NOMO-1 treated with DMSO at 0.1 percent for 48 hours (cell line): ENCODE data around the gene IGFBP5.
A peak's percentile ranks its signal among the peaks of the same experiment; 100 is the strongest.

Source experiments
- DNase-seq: peaks from one replicate; lab custom pipeline; 2025; ENCODE audit not compliant: unreplicated experiment; lab: John Stamatoyannopoulos, UW

IGFBP5 gene

DNA sequence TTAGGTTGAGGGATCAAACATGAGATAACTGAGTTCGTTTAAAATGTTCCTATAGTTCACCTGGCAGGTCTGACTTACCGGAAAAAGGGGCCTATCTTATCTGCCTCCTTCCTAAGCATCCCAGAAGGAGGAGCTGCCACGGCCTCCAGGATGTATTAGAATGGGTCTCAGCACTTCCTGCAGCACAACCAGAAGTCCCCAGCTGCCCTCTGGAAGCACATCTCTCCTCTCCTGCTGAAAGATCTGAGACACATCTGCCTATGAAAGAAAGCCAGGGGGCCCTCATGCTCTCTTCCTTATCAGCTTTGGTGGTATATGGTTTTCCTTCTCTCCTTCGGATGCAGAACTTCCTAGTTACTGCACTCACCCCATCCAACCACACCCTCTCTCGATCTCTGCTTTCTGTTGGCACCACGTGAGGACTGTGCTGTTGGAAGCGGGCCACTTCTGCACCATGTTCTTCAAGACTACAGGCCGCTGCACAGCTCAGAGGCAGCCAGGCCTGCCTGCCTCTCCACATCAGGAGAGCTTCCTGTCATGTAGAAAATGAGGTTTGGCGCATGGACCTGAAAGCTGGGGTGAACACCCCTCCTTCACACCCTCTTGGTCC, 6.5 kb downstream of the IGFBP5 start:
- DNase-seq = no peak

- no peak for DNase-seq
Observed at GRCh38 chr2:216687646-216688045, 7.7 kb downstream of the IGFBP5 start.

GRCh38 chr2:216687111-216687510, 8.2 kb downstream of the IGFBP5 start:
- DNase-seq = no peak

DNA sequence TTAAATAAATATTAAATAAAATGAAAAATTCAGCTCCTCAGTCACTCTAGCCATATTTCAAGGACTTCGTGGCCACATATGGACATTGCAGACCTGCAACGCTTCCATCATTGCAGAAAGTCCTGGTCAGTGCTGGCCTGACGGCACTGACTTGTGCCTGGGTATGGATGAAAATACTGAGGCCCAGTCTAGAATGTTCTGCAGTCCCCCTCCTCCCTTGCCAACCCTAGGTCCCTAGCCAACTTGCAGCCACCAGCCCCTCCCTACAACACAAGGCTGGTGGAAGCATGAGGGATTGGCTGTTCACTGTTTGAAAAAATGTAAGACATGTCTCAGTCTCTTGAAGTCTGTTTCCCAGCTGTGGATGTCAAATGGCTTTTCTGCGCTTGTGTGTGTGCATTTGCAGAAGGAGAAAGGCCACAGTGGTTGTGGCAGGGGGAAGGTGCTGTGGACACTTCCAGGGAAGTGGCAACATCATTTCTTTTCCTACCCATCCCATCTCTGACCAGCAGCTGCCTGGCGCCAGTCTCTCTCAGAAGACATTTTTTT, 9.9 kb downstream of the IGFBP5 start:
- DNase-seq = no peak

DNA sequence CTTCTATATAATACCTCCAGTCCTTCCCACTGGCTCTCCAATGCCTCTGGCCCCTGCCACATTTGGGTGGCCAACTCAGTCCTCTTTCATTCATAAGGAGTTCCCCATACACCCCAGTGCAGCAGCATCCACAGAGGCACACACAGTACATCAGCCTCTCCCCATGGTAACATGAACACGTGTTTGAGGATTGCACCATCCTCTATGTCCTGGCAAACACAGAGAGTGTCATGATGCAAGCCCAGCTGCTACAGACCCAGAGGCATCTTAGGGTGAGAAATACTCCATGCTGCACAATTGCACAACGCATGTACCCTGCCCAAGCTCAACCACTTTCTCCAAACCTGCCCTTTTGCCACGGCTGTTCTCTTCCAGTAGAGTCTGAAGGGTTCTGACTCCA, 11.5 kb downstream of the IGFBP5 start:
- DNase-seq = peak; percentile 89

- no peak for DNase-seq
Observed at GRCh38 chr2:216681683-216682082, 13.7 kb downstream of the IGFBP5 start.

DNA sequence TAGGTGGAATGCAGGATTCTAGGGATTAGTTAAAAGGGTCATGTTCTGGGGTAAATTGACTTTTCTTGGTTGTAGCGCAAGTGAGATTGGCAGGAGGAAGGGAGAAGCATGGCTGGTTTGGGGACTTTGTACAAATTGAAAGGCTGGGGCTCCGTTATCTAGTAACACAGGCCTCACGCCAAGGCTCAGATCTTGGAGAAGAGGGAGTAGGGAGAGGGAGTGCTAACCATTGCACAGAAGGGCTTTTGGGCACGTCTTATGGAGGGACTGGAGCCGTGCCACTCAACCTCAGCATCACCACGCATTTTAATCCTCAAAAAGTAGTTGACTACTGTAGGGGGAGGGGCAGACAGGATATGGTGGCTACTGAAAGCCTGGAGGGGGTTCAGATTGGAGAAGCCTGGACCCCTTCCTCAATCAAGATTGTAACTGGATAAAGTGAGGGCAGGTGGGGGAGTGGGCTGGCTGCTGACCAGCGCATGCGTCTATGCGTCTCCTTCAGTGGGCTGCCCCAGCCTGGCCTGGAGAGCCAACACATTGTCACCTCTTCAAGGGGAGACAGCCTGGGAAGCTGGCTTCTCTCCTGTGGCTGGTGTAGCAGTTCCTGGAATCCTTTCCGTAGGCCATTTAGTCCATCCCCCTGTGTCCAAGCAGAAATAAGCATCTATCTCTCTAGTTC, 14.3 kb downstream of the IGFBP5 start:
- DNase-seq = no peak

- no peak for DNase-seq
Observed at GRCh38 chr2:216679658-216680024, 15.7 kb downstream of the IGFBP5 start.

- no peak for DNase-seq
Observed at GRCh38 chr2:216678813-216679657, 16.3 kb downstream of the IGFBP5 start.

DNA sequence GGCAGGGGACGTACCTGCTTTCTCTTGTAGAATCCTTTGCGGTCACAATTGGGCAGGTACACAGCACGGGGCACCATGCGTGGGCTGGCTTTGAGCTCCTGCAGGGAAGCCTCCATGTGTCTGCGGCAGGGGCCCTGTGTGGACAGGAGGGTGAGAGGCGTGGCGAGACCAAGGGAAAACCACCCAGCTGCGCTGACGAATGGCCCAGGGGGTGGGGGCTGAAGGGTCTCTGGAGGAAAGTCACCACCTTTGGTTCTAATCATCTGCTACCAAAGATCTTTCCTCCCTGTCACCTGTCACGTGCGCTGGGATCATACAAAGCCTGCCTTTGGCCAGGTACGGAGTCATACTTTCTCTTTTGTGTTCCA, 17.3 kb downstream of the IGFBP5 start:
- no peak for DNase-seq

GRCh38 chr2:216677439-216678097, 17.8 kb downstream of the IGFBP5 start:
- DNase-seq = no peak

GRCh38 chr2:216676630-216677029, 18.7 kb downstream of the IGFBP5 start:
- DNase-seq = no peak

DNA sequence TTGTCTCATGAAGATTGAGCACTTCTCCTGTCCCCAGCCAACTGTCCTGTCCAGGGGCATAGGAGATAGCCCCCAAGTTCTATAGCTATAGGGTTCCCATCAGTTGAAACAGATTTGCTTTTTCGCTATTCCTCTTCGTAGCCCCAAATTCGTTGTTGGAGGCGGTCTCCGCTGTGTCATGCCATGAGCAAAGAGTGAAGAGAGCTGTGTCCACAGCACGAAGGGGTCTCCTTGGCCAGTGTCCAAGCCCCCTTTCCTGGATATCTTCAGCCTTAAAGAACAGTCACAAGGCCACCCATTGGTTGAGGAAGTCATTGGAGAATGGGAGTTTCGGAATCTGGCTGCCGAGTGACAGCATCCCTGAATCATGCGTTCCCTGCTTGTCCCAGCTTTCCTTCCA, 21.0 kb downstream of the IGFBP5 start:
- no peak for DNase-seq

DNA sequence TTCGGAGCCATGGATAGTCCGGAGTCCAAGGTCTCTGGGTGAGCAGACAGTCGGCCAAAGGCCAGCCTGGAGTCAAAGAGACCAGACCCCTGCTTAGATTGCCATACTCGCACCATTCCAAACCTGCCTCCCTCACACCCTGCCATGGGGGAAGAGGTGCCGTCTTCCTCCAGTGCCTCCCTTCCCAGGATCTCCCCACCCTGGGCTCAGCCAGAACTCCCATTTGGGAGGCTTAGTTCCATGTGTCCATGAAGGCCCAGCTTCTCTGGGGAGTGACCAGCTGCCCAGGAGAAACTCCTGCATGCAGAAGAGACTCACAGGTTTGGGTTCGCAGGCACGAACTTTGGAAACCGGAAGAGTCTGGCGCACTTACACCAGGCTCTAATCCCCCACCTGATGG, 21.7 kb downstream of the IGFBP5 start:
- DNase-seq = no peak

- no peak for DNase-seq
Observed at GRCh38 chr2:216673021-216673420, 22.3 kb downstream of the IGFBP5 start.

DNA sequence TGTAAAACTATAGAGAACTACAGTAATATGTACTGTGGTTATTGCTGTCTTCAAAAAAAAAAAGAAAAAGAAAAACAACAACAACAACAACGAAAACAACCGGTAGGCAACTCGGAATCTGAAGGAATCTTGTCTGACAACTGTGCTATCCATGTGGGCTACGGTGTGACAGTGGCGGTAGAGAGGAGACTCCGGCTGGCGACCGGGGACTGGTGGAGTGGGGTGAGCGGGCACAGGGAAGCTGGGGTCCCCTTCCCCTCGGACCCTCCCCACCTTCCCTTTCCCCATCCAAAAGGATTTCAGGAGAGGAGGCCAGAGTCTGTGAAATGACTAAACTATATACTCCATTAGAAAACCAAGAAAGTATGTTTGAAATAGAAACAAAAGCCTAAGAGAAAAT, 22.9 kb downstream of the IGFBP5 start:
- no peak for DNase-seq

DNA sequence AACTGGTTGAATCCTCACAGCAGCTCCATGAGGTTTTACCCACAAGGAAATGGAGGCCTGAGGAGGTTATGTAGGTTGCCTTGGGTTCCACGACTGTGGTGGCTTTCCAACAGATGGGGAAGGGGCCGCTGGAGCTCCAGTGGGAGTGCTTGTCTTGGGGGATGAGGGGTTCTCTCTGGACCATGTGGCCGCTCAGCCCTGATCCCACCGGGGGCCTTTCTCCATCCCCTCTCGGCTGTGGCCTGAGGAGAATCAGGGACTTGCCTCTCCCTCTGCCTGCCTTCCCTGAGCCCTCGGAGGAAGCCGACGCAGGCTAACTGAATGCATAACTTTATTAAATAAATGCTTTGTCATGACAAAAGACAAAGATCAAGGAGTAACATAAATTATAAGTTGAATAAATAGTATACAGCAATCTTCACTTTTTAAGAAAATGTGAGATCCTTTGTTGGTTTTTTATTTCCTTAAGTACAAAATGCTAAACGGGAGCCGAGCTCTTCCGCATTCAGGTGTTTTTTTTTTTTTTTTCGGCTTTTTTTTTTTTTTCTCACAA, 23.5 kb downstream of the IGFBP5 start:
- DNase-seq = no peak

- no peak for DNase-seq
Observed at GRCh38 chr2:216671081-216671411, 24.3 kb downstream of the IGFBP5 start.

GRCh38 chr2:216670266-216671080, 24.9 kb downstream of the IGFBP5 start:
- DNase-seq = no peak

- DNase-seq = peak; percentile 47
Observed at GRCh38 chr2:216666461-216667233, 28.7 kb downstream of the IGFBP5 start.
